ENCODE data around the gene TRIM25. TPM values are rescaled to one million over a fixed set of nuclear protein-coding genes. Genes with fewer than 3 reads are reported as not detected.

The TRIM25 gene, protein sequence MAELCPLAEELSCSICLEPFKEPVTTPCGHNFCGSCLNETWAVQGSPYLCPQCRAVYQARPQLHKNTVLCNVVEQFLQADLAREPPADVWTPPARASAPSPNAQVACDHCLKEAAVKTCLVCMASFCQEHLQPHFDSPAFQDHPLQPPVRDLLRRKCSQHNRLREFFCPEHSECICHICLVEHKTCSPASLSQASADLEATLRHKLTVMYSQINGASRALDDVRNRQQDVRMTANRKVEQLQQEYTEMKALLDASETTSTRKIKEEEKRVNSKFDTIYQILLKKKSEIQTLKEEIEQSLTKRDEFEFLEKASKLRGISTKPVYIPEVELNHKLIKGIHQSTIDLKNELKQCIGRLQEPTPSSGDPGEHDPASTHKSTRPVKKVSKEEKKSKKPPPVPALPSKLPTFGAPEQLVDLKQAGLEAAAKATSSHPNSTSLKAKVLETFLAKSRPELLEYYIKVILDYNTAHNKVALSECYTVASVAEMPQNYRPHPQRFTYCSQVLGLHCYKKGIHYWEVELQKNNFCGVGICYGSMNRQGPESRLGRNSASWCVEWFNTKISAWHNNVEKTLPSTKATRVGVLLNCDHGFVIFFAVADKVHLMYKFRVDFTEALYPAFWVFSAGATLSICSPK
- total RNA-seq (2022; extraction: Qiagen RNA extraction; ENCODE audit: low read depth): 73.8 to 94.5 TPM (median 80.2 TPM) in 5 replicates

DNA sequence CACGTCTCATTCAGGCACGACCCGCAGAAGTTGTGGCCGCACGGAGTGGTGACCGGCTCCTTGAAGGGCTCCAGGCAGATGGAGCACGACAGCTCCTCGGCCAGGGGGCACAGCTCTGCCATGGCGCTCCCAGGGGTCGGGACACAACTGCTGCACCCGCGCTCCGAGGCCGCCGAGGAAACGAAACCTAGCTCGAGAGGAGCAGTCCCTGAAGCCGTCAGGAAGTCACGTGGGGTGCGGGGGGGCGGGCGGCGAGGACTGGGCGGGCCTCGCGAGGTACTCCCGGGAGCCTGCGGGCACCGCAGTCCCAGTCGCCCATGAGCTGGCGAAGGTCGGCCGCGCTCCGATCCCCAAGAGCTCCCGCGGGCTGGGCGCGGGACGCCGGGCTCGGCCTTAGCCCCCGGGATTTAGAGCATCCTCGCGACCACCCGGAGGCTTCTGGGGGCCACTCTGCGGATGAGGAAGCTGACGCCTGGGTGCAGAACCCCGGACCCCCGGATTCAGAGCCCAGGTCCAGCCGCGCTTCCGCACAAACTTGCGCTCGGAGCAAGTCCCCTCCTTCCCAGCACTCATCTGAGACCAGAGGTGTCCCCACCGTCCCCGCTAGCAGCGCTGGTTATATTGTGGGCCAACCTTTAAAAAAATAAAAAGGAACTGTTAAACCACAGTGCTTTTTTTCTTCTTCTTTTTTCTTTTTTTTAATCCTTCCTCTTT is at the start of gene TRIM25:
Gene TRIM25, minus strand, starts transcription at position 183 of the 714 bp plus-strand sequence. Its CDS starts 61 bp downstream, at position 122.

DNA sequence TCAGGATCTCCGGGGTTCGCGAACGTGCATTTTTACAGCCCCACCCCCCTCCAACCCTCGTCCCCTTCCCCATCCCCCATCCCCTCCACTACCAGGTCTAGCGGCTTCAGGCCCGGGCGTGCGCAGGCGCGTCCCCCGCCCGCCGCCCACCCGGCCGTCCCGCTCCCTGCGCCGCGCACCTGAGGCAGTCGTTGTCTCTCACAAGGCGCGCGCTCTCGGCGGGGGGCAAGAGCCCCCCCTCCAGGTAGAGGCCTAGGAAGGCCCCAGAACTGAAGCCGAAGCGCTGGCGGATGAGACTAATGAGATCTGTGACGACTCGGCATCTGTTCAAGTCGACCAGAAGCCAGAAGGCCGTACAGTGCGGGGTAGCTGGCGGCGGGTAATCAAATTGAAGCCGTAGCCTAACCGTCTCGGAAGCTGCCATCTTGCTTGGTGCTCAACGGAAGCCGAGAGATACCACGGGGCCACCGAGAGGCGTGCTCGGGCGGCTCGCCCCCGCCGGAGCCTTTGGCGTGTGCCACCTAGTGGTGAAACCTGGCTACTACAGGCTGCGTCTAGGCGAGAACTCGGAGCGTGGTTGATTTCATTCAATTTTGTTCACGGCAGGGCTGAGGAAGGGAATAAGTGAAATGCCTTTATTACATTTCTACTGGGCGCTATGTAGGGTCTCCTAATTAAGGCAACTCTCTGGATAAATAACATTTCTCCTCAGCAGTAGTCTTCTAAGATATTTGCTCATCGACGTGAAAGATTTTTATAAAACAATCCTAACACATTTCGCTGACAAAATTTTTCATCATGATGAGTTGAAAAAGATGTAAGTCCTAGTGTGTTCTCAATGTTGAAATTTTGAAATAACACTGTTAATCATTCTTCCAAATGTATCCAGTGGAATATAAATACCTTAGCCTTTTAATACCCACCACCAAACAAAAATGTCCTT is 47.0 kb upstream of the TRIM25 start, which contains the start of gene COIL:
Gene COIL, minus strand, starts transcription at position 455 of the 943 bp plus-strand sequence. Its CDS starts 31 bp downstream, at position 424.

Other genes with a start within 250 kb of the TRIM25 start
- 1.3 to 2.5 TPM (median 2.1 TPM) in 5 replicates for gene C17orf67, start 80.1 kb downstream of the TRIM25 start, total RNA-seq (2022; extraction: Qiagen RNA extraction; ENCODE audit: low read depth)
- 2.0 to 4.2 TPM (median 3.8 TPM) in 5 replicates for gene DGKE, start 79.9 kb downstream of the TRIM25 start, total RNA-seq (2022; extraction: Qiagen RNA extraction; ENCODE audit: low read depth)
- gene COIL, start 47.0 kb upstream of the TRIM25 start, total RNA-seq (2022; extraction: Qiagen RNA extraction; ENCODE audit: low read depth): 14.7 to 20.0 TPM (median 18.2 TPM) in 5 replicates
- gene SCPEP1, start 64.1 kb upstream of the TRIM25 start, total RNA-seq (2022; extraction: Qiagen RNA extraction; ENCODE audit: low read depth): 39.1 to 43.1 TPM (median 42.7 TPM) in 5 replicates
- gene AKAP1, start 171.2 kb upstream of the TRIM25 start, total RNA-seq (2022; extraction: Qiagen RNA extraction; ENCODE audit: low read depth): 46.5 to 56.4 TPM (median 55.1 TPM) in 5 replicates

Measured in A549 treated with RU486 at 1 μM for 4 hours (cell line).